Activated gamma-delta T cell treated with Interleukin-2 at 50 U/mL for 16 hours (primary cell): Measurements from ENCODE around the gene ORAI3.
A peak's percentile ranks its signal among the peaks of the same experiment; 100 is the strongest.

Source experiments
- DNase-seq: peaks from one replicate; pipeline ENCODE4 v3.0.0-alpha.2; 2020

Gene ORAI3

GRCh38 chr16:30995927-30996323 lies 47.1 kb downstream of the ORAI3 start:
- DNase-seq = no peak

GRCh38 chr16:30996324-30996984 lies 47.6 kb downstream of the ORAI3 start:
- no peak for DNase-seq

- peak; percentile 78 for DNase-seq
Measured at GRCh38 chr16:30996985-30997724, 48.3 kb downstream of the ORAI3 start.

DNA sequence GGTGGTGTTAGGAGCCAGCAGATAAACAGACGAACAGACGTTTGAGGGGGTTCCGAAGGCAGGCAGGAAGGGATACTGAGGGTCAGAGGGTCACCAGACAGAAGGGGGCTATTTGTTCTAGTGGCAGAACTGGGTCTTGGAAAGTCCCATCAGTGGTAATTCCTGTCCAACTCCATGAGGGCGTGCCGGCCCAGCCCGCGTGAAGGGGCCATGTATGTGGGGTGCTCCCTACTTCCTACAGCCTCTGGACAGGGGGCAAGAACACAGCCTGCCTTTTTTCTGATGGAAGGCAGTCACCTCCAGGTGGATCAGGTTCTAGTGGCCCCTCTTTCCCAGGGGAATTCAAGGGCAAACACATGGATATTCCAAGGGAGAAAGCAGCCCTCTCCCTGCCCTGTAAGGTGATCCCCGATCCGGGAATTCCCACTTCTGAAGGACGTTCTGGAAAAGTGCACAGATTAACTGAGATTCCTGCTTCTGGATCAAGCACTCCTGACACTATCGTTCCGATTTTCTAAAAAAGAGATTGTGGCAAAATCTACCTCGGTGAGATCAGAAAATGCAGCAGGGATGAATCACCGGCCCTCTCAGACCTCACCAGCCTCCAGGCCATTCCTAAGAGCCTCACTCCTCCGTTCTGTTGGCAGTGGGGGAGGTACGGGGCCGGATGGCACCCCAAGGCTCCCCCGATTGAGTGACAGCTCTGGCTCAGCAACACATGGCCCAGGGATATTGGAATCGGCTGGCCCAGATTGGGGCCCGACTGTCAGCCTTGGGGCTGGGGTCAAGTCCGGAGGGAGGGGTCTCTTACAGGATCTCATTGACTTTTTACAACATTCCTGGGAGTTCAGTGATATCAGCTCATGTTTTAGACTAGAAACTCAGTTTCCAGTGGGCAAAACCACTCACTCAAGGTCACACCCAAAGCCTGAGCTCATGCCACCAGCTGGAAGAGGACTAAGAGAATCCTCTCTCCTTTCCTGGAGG lies 49.1 kb downstream of the ORAI3 start:
- no peak for DNase-seq

DNA sequence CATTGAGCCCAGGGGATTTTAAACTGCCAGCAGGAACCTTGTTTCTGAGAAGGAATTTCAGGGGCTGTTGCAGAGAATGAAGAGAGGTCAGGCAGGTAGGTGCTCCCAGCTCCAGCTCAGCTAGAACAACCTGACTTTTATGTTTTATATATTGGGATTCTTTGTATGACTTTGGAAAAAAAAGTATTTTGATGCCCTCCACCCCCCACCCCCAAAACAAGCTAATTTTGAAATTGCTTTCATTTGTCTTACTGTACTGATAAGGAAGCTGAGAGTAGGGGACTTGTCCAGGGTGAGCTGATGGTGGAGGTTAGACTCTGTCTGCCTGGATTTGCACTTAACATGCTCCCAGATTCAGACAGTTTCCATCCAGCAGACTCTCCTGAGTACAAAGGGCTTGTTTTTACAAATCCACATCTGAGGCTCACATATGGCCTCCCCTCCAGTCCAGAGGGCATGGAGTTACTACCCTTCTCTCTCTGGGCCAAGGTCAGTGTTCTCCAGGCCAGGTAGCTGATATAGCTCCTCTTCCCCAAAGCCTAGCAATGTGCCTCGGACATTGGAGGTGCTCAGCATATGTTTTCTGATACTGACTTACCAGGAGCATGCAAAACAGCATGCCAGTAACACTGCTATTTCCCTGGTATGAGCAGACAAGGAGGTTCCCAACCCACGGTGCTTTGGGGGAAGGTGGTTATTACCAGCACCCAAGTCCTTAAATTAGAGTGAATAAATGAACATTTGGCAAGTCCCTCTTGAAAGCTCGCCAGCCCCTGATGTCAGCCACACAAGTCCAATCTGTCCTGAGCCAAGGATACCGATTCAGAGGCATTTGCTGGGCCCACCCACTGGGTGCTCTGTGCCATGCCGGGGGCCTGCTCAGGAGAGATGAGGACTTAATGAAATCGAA lies 50.2 kb downstream of the ORAI3 start:
- DNase-seq = no peak

GRCh38 chr16:31000671-31001382 lies 52.0 kb downstream of the ORAI3 start:
- no peak for DNase-seq

DNA sequence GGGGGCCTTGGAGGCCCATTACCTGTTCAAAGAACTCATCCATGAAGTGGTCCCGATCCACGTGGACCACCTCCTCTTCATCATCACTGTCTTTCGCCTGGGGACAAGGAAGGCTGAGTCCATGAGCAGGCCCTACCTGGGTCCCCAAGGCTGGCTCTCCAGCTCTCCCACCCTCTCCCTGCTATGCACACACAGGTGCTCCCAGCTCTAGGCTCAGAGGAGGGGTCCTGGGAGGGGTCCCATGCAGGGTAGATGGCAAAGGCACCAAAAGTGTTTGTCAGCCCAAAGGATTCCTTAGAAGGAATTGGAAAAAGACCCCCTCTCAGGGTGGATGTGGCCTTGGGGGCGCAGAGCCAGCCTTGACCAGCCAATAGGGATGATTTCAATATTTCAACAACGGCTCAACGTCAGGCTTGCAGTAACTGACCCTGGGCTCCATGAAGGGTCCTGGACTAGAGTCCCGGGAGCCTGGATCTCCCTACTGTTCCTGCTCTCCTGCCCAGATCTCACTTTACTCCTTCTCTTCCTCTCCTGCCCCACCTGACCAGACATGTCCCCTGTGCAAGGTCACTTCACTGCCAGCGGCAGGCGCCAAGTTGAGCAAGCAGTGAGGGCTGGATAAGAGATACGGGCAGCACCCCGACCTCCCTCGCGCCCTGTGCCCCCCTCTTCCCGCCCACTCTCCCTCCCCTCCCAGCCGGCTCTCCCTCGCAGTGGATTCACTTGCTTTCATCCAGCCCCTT lies 52.8 kb downstream of the ORAI3 start:
- no peak for DNase-seq

GRCh38 chr16:31002250-31002700 lies 53.4 kb downstream of the ORAI3 start:
- no peak for DNase-seq

DNA sequence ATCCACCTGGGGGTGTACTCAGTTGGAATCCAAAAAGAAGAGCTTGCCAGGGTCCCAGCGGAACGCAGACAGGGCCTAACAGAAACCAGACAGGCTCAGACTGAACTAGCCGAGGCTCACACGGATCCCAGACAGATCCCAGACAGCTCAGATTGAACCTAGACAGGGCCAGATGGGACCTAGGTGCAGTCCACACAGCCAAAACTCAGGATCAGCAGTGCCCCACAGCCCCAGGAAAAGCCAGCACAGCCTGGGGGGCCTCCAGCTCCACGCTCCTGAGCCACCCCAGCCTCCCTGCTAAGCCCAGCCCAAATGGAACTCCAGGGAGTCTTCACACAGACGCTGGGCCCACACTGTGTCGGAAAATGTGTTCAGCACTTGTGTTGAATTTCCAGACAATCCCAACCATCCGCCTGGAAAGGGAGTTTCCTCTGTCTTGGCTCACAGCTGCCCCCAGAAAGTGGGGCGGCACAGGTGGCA lies 54.0 kb downstream of the ORAI3 start:
- DNase-seq = no peak

GRCh38 chr16:31003744-31004143 lies 54.9 kb downstream of the ORAI3 start:
- no peak for DNase-seq
